NCI-H69 (cell line): Measurements from ENCODE around the gene SRP54.
A peak's percentile ranks its signal among the peaks of the same experiment; 100 is the strongest.
"Not testable (repeated sequence)": the region's sequence is repeated elsewhere in the genome, so short reads cannot be mapped to it uniquely, and the experiment has no call there.

Experiments used
- DNase-seq: peaks from one replicate; lab custom pipeline; 2025; lab: John Stamatoyannopoulos, UW

SRP54 gene

GRCh38 chr14:34983786-34984185 lies 994 bp downstream of the SRP54 start:
- no peak for DNase-seq

- no peak for DNase-seq
Observed at GRCh38 chr14:34985740-34986139, 2.9 kb downstream of the SRP54 start.

- no peak for DNase-seq
Observed at GRCh38 chr14:34987180-34987579, 4.4 kb downstream of the SRP54 start.

GRCh38 chr14:34989762-34990161 lies 7.0 kb downstream of the SRP54 start:
- DNase-seq, result no peak

- DNase-seq, result no peak
Observed at GRCh38 chr14:34993426-34993825, 10.6 kb downstream of the SRP54 start.

GRCh38 chr14:34994668-34995067 lies 11.9 kb downstream of the SRP54 start:
- DNase-seq, result no peak

- peak; percentile 90 for DNase-seq
Observed at GRCh38 chr14:34997762-34998161, 15.0 kb downstream of the SRP54 start.

GRCh38 chr14:34999500-34999899 lies 16.7 kb downstream of the SRP54 start:
- no peak for DNase-seq

- DNase-seq, result no peak
Observed at GRCh38 chr14:35001621-35002020, 18.8 kb downstream of the SRP54 start.

- DNase-seq, result no peak
Observed at GRCh38 chr14:35004839-35005238, 22.0 kb downstream of the SRP54 start.

- no peak for DNase-seq
Observed at GRCh38 chr14:35016568-35016967, 33.8 kb downstream of the SRP54 start.

GRCh38 chr14:35020713-35021112 lies 37.9 kb downstream of the SRP54 start:
- DNase-seq, result no peak

GRCh38 chr14:35028435-35028834 lies 45.6 kb downstream of the SRP54 start:
- no peak for DNase-seq

GRCh38 chr14:35032562-35032961 lies 49.8 kb downstream of the SRP54 start:
- DNase-seq, result no peak

- no peak for DNase-seq
Observed at GRCh38 chr14:35034440-35034833, 51.6 kb downstream of the SRP54 start.

- DNase-seq, result not testable (repeated sequence)
Observed at GRCh38 chr14:35034944-35035554, 52.3 kb downstream of the SRP54 start.

GRCh38 chr14:35038312-35038711 lies 55.5 kb downstream of the SRP54 start:
- DNase-seq, result not testable (repeated sequence)

- DNase-seq, result no peak
Observed at GRCh38 chr14:35042632-35043031, 59.8 kb downstream of the SRP54 start.

- DNase-seq, result no peak
Observed at GRCh38 chr14:35043046-35043445, 60.3 kb downstream of the SRP54 start.

GRCh38 chr14:35044939-35045797 lies 62.4 kb downstream of the SRP54 start:
- no peak for DNase-seq

- no peak for DNase-seq
Observed at GRCh38 chr14:35045798-35046047, 62.9 kb downstream of the SRP54 start.

GRCh38 chr14:35046048-35046750 lies 63.4 kb downstream of the SRP54 start, which contains the start of gene FAM177A1:
Gene FAM177A1, plus strand, starts transcription at chr14:35046272. Its CDS starts 192 bp downstream, at chr14:35046464.
- DNase-seq, result peak; percentile 99
